Measurements from ENCODE around the gene PCDHB15. TPM values are rescaled to one million over a fixed set of nuclear protein-coding genes. Genes with fewer than 3 reads are reported as not detected.
"Not testable (repeated sequence)": the region's sequence is repeated elsewhere in the genome, so short reads cannot be mapped to it uniquely, and the experiment has no call there.

PCDHB15 gene
- polyA plus RNA-seq, 1 experiment: 0.52 TPM

GRCh38 chr5:141213656-141214339 lies 31.4 kb upstream of the PCDHB15 start, which contains the start of gene PCDHB13:
TSS of gene PCDHB13 (plus strand) at chr5:141213919. CDS start at chr5:141214124, 205 bp downstream.
- H3K27me3 ChIP-seq (ENCODE audit: control insufficient read depth, insufficient read depth, low read length); H3K4me3 ChIP-seq (ENCODE audit: low read depth, low read length); POLR2A ChIA-PET; DNase-seq (ENCODE audit: low read depth); H3K36me3 ChIP-seq (ENCODE audit: control insufficient read depth, insufficient read depth, low read length): not testable (repeated sequence)
- CTCF ChIA-PET: interaction anchor here (1.3 to 1.4 kb wide), 2 partner anchors 9 to 12 kb away, joined by 3 to 4 read pairs; partner anchors contain the start of gene PCDHB14
- TF ChIP-seq CTCF (IDR thresholded peaks at IDR 0.05; ENCODE audit: insufficient read depth, low read depth, low read length): 0 out of 2 replicates have a peak, but pooled peaks have one; percentile 10

- H3K4me3 ChIP-seq (ENCODE audit: low read depth, low read length); CTCF ChIA-PET; DNase-seq (ENCODE audit: low read depth); POLR2A ChIA-PET; H3K36me3 ChIP-seq (ENCODE audit: control insufficient read depth, insufficient read depth, low read length); H3K27me3 ChIP-seq (ENCODE audit: control insufficient read depth, insufficient read depth, low read length): not testable (repeated sequence)
Observed at GRCh38 chr5:141214583-141214982, 30.6 kb upstream of the PCDHB15 start.

GRCh38 chr5:141215504-141215903 lies 29.7 kb upstream of the PCDHB15 start:
- DNase-seq (ENCODE audit: low read depth); POLR2A ChIA-PET; CTCF ChIA-PET; H3K36me3 ChIP-seq (ENCODE audit: control insufficient read depth, insufficient read depth, low read length); H3K27me3 ChIP-seq (ENCODE audit: control insufficient read depth, insufficient read depth, low read length); H3K4me3 ChIP-seq (ENCODE audit: low read depth, low read length): not testable (repeated sequence)

GRCh38 chr5:141216035-141216434 lies 29.2 kb upstream of the PCDHB15 start:
- DNase-seq (ENCODE audit: low read depth); H3K36me3 ChIP-seq (ENCODE audit: control insufficient read depth, insufficient read depth, low read length); H3K4me3 ChIP-seq (ENCODE audit: low read depth, low read length); CTCF ChIA-PET; H3K27me3 ChIP-seq (ENCODE audit: control insufficient read depth, insufficient read depth, low read length); POLR2A ChIA-PET: not testable (repeated sequence)

- CTCF ChIA-PET: interaction anchor here (0.6 to 2.5 kb wide), 12 partner anchors 10 to 355 kb away, joined by 3 to 15 read pairs (median 4); partner anchors contain the start of genes PCDHB12, PCDHB13, PCDHGA10 and PCDHGB7
- no peaks in the 10 kb centered on the region for H3K36me3 ChIP-seq (ENCODE audit: control insufficient read depth, insufficient read depth, low read length)
- 0 out of 2 replicates have a peak, but pooled peaks have one; percentile 21 for TF ChIP-seq CTCF (IDR thresholded peaks at IDR 0.05; ENCODE audit: insufficient read depth, low read depth, low read length)
- peak within 1 kb of the TSS; percentile 27 for H3K4me3 ChIP-seq (ENCODE audit: low read depth, low read length)
- H3K27me3 ChIP-seq (ENCODE audit: control insufficient read depth, insufficient read depth, low read length): no peaks in the 10 kb centered on the region
- POLR2A ChIA-PET: no interaction called here
- DNase-seq (ENCODE audit: low read depth): no peak
Observed at GRCh38 chr5:141223112-141223783, 21.9 kb upstream of the PCDHB15 start, which contains the start of gene PCDHB14. TSS of gene PCDHB14 (plus strand) at chr5:141223343. CDS start at chr5:141223506, 163 bp downstream.

- DNase-seq (ENCODE audit: low read depth); POLR2A ChIA-PET: not testable (repeated sequence)
- CTCF ChIA-PET: interaction anchor here (0.7 to 2.2 kb wide), 2 partner anchors 9 to 1737 kb away, joined by 3 to 15 read pairs; no protein-coding TSS in a partner anchor
Observed at GRCh38 chr5:141224844-141225243, 20.4 kb upstream of the PCDHB15 start.

GRCh38 chr5:141225421-141225820 lies 19.8 kb upstream of the PCDHB15 start:
- H3K36me3 ChIP-seq (ENCODE audit: control insufficient read depth, insufficient read depth, low read length); POLR2A ChIA-PET; DNase-seq (ENCODE audit: low read depth); H3K27me3 ChIP-seq (ENCODE audit: control insufficient read depth, insufficient read depth, low read length); H3K4me3 ChIP-seq (ENCODE audit: low read depth, low read length); CTCF ChIA-PET: not testable (repeated sequence)

More at GRCh38 chr5:141224844-141225243, 20.4 kb upstream of the PCDHB15 start:
- not testable (repeated sequence) for H3K27me3 ChIP-seq (ENCODE audit: control insufficient read depth, insufficient read depth, low read length); H3K4me3 ChIP-seq (ENCODE audit: low read depth, low read length); H3K36me3 ChIP-seq (ENCODE audit: control insufficient read depth, insufficient read depth, low read length)
